HG03342 (cell line): ENCODE results near the gene AGBL5.
A peak's percentile ranks its signal among the peaks of the same experiment; 100 is the strongest.

Experiments used
- ATAC-seq: cut with Tn5 transposase; IDR thresholded peaks from one replicate; pipeline ENCODE4 v1.9.1; 2021; ENCODE audit warnings: mild to moderate bottlenecking, moderate library complexity; ENCODE audit not compliant: unreplicated experiment

The AGBL5 gene

GRCh38 chr2:27076323-27076722, 24.9 kb downstream of the AGBL5 start:
- ATAC-seq = no peak

- ATAC-seq = no peak
Observed at GRCh38 chr2:27077231-27077630, 25.8 kb downstream of the AGBL5 start.

GRCh38 chr2:27078267-27079194, 27.1 kb downstream of the AGBL5 start, which contains the start of gene EMILIN1:
EMILIN1 (plus strand) TSS chr2:27078615; CDS start chr2:27079066, 451 bp downstream.
- no peak for ATAC-seq

- no peak for ATAC-seq
Observed at GRCh38 chr2:27079233-27080139, 28.0 kb downstream of the AGBL5 start.

GRCh38 chr2:27080140-27080469, 28.6 kb downstream of the AGBL5 start:
- no peak for ATAC-seq

GRCh38 chr2:27080603-27080936, 29.1 kb downstream of the AGBL5 start:
- ATAC-seq = no peak

- ATAC-seq = no peak
Observed at GRCh38 chr2:27081984-27082772, 30.7 kb downstream of the AGBL5 start.

- no peak for ATAC-seq
Observed at GRCh38 chr2:27082773-27083409, 31.4 kb downstream of the AGBL5 start.

- no peak for ATAC-seq
Observed at GRCh38 chr2:27083410-27084296, 32.2 kb downstream of the AGBL5 start.

GRCh38 chr2:27084297-27085061, 33.0 kb downstream of the AGBL5 start:
- ATAC-seq = no peak

- ATAC-seq = no peak
Observed at GRCh38 chr2:27085062-27085672, 33.7 kb downstream of the AGBL5 start.

GRCh38 chr2:27085673-27086089, 34.2 kb downstream of the AGBL5 start:
- ATAC-seq = no peak

GRCh38 chr2:27086090-27086723, 34.7 kb downstream of the AGBL5 start:
- peak; percentile 77 for ATAC-seq

GRCh38 chr2:27086724-27087593, 35.5 kb downstream of the AGBL5 start, which contains the start of gene KHK:
KHK (plus strand) TSS chr2:27086772; CDS start chr2:27087260, 488 bp downstream.
- no peak for ATAC-seq

GRCh38 chr2:27087823-27088410, 36.4 kb downstream of the AGBL5 start:
- ATAC-seq = no peak

GRCh38 chr2:27088634-27089033, 37.2 kb downstream of the AGBL5 start:
- ATAC-seq = no peak
